Fibroblast of skin of abdomen (primary cell): ENCODE data around the gene MLST8.

Experiments
- DNase-seq: peaks from one replicate; pipeline ENCODE4 v3.0.0-alpha.2; 2013

MLST8 gene

GRCh38 chr16:2209258-2210008, 4.2 kb downstream of the MLST8 start:
- no peak for DNase-seq

DNA sequence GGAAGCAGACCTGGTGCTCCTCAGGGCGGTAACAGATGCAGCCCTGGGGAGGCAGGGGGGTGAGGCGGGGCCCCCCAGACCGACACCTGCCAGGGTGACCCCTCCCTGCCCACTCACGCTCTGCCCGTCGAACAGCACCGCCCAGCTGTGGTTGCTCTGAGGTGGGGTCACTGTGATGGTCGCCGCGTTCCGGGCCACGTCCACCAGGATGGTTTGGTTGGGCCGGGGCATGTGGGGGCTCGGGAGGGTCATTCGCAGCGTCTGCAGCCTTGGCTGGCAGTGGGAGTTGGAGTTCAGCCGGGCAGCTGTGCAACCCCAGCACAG, 4.7 kb downstream of the MLST8 start:
- no peak for DNase-seq

DNA sequence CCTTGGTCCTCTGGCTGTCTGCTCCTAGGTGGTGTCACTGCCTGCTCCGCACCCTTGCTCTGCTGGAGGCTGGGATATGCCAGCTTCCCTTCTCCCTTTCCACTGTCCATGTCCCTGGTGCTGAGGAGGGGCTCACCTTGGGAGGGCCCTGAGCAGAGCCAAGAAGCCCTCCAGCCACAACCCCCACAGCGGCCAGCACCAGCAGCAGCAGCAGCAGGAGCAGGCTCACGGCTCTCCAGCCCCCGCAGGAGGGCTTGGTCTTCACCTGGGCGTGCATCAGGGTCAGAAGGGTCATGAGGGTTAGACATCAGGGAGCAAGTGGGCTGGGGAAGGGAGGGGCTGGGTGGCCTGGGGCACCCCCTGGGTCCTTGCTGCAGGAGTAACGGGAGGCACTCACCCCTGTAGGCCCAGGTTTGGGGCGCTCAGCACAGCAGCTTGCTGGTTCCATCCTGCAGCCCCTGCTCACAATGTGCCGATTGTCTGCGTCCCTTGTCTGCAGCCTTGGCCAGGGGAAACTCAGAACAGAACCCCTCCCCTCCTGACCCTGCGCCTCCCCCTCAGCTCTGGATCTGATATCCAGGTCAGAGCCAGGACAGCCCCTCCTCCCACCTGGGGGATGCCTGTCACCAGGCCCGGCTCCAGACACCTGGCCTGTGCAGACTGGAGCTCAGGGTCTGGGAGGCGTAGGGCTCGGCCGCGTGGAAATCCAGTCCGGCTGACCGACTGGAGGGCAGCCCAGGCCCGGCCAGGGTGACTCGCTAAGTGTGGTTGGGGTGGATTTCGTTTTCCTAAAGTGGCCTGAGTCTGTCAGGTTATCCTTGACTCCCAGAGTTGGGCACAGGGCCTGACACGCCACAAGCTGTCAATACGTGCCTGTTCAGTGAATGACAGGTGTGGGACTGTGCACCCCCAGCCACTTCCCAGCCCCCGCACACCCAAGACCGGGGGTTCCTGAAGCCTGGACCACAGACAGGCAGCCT, 5.4 kb downstream of the MLST8 start, which contains the start of gene BRICD5:
Gene BRICD5, minus strand, starts transcription at position 478 of the 980 bp plus-strand sequence. Its CDS starts 30 bp downstream, at position 448.
- DNase-seq = no peak

DNA sequence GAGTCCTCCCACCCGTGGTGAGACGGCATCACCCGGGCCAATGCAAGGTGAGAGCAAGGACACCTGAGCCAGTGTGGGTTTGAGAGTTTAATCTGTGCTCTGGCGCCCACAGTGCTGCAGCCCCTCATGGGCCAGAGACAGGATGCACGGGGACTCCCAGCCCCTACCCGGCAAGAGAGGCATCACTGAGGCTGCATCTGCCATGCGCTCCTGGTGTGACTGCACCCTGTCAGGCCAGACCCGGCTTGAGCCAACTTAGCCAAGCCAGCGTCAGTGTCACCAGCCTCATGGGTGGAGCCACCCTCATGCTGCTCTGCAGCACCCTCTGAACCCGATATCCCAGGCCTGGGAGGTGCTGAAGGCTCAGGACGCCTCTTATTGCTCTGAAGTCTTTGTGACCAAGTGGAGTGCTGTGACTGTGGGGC, 6.7 kb downstream of the MLST8 start:
- no peak for DNase-seq

- DNase-seq = no peak
Observed at GRCh38 chr16:2212362-2213324, 7.4 kb downstream of the MLST8 start.

DNA sequence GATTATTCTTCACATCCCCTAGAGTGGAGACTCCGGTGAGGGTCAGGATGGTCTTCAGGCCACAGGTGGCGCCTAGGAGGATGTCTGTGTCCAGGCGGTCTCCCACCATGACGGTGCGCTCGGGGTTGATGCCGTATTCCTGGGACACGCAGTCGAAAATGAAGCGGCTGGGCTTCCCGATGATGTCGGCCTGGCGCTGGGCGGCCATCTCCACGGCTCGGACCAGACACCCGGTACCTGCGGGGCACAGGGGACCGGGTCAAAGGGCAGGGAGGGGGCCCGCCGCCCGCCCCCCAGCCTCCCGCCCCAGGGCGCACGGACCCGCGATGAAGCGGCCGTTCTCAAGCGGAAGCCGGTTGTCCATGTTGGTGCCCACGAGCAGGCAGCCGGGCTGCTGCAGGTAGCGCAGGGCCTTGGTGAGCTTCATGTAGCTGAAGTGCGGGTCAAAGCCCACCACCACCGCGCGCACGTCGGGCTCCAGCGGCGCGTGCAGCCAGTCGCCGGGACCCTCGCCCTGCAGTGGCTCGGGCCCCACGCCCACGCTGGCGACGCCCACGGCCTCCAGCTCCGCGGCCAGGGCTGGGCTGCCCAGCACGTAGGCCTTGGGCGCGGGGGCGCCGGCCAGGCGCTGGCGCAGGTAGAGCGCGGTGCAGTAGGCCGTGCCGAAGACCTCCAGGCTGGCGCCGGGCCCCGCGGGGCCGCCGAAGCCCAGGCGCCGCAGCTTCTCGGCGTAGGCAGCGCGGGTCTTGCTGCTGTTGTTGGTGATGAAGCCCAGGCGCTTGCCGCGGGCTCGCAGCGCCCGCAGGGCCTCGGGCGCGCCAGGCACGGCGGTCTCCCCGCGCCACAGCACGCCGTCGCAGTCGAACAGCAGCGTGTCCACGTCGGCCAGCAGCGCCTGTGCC, 8.8 kb downstream of the MLST8 start:
- no peak for DNase-seq

DNA sequence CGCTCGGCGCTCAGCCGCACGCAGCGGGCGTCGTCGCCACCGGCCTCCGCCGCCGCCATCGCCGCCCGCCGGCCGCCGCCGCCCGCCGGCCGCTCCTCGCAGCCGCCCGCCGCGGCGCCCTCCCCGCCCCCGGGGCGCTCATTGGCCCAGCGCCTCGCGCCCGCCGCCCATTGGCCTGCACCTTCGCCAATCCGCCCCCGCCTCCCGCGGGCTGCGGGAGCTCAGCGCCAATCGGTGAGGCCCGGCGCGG, 9.4 kb downstream of the MLST8 start, which contains the start of gene PGP:
Gene PGP, minus strand, starts transcription at position 122 of the 250 bp plus-strand sequence. Its CDS starts 63 bp downstream, at position 59.
- no peak for DNase-seq

DNA sequence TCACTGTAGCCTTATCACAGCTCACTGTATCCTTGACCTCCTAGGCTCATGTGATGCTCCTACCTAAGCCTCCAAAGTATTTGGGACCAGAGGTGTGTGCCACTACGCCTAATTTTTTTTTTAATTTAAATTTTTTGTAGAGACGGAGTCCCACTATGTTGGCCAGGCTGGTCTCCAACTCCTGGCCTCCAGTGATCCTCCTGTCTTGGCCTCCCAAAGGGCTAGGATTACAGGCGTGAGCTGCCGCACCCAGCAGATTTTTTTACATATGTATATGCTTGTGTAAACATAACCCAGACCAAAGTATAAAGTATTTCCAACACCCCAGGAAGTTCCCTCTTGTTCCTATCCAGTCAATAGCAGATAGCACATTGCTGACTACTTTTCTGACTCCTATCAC, 11.1 kb downstream of the MLST8 start:
- DNase-seq = no peak

DNA sequence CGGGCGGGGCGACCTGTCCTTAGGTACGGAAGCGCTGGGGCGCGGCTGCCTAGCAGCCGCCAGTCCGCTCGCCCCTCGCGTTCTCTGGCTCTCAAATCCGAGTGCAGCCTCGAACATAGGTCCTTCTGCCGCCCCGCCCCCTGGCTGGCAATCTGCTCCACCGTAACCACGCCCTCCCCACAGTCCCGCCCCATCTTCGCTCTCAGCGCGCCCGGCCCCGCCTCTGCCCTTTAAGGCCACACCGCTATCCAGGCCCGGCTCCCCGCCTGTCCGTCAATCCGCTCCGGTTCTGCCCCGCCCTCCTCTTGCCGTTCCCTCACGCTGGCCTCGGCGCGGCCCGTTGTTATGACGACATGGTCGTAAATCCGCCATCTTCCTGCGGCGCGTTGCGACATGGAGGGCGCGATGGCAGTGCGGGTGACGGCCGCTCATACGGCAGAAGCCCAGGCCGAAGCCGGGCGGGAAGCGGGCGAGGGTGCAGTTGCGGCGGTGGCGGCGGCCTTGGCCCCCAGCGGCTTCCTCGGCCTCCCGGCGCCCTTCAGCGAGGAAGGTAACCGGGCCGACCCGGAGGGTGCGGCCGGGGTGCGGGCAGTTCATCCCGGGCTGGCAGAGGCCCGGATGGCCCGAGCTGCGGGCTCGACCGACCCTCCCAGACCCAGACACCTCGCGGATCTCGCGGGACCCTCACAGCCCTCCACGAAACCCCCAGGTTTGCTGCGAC, 18.1 kb downstream of the MLST8 start, which contains the start of gene E4F1:
Gene E4F1, plus strand, starts transcription at position 371 of the 721 bp plus-strand sequence. Its CDS starts 23 bp downstream, at position 394.
- peak; percentile 100 for DNase-seq

DNA sequence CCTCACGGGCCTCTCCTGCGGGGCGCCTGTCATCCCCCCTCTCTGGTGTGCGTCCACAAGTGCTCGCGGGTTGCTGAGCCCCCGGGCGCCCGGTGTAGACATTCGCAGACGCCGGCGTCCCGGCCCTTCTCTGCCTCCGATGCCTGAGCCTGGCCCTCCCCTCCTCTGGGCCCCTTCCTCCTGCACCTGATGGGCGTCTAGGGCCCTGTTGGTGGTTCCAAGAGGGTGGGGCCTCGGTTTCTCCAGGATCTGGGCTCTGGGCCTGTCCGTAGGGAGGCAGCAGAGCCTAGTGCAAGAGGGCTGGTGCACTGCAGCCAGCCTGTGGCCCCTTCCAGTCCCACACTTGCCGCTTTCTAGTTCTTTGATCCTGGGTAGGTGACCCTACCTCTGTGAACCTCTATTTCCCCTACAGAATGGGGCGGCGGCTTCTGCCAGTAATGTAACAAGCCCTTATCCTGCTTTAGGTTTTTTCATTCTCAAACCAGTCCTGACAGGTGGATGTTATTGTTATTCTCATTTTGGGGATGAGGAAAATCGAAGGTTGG, 18.8 kb downstream of the MLST8 start:
- peak; percentile 28 for DNase-seq

DNA sequence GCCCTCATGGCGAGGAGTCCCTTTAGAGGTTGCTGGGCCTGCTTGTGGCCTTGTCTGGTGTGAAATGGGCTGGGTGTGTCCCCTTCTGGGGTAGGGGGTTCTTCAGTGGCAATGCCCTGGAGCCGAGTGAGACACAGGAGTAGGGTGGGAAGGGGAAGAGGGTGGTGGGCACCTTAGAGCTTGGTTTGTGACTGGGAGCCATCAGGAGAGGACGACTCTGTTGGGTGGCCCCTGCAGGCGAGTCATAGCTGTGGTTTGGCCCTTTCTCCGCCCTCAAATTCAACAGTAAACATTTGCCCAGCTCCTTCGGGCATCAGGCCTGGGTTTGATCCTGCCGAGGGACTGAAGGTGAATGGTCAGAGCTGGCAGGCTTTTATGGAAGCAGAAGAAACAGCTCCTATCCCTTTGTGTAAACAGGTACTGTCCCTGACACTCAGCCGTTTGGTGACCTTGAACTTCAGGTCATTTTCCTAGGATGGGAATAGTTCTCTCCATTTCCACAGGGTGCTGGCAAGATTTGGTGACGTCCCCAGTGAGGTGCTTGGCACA, 21.1 kb downstream of the MLST8 start:
- no peak for DNase-seq

DNA sequence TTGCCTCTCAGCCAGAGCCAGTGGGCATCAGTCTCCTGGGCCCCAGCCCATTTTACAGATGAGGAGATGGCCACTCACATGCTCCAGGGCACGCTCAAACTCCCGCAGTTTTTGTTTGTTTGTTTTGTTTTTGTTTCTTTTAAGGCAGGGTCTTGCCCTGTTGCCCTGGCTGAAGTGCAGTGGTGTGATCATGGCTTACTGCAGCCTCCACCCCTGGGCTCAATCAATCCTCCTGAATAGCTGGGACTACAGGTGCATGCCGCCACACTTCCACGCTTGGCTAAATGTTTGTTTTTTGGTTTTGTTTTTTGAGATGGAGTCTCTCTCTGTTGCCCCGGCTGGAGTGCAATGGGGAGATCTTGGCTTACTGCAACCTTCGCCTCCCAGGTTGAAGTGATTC, 21.7 kb downstream of the MLST8 start:
- no peak for DNase-seq

DNA sequence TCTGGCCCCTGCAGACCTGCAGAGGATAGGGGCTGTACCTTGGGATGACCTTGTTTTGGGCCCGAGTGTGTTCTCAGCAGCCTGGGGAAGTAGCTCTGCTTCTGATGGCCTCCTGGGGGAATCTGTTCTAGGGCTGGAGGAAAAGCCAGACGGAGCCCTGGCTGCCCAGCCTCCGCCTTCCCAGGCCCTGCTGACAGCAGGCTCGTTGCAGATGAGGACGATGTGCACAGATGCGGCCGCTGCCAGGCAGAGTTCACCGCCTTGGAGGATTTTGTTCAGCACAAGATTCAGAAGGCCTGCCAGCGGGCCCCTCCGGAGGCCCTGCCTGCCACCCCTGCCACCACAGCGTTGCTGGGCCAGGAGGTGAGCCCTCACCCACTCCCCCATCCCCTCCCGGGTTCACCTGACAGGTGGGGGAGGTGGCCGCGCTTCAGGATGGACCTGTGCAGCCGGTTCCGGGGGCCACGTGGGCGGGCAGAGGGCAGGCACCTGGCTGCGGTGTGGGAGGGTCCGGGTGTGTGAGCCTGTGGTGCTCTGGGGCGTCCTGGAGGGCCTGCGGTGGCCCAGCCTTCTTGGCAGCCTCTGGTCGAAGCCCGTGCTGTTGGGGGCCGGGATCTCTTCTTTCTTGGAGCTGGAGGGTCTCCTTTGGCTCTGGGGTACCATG, 23.0 kb downstream of the MLST8 start:
- DNase-seq = no peak

GRCh38 chr16:2229091-2229490, 23.8 kb downstream of the MLST8 start:
- DNase-seq = no peak

- no peak for DNase-seq
Observed at GRCh38 chr16:2229632-2230250, 24.5 kb downstream of the MLST8 start.

GRCh38 chr16:2230376-2230775, 25.1 kb downstream of the MLST8 start:
- DNase-seq = no peak

DNA sequence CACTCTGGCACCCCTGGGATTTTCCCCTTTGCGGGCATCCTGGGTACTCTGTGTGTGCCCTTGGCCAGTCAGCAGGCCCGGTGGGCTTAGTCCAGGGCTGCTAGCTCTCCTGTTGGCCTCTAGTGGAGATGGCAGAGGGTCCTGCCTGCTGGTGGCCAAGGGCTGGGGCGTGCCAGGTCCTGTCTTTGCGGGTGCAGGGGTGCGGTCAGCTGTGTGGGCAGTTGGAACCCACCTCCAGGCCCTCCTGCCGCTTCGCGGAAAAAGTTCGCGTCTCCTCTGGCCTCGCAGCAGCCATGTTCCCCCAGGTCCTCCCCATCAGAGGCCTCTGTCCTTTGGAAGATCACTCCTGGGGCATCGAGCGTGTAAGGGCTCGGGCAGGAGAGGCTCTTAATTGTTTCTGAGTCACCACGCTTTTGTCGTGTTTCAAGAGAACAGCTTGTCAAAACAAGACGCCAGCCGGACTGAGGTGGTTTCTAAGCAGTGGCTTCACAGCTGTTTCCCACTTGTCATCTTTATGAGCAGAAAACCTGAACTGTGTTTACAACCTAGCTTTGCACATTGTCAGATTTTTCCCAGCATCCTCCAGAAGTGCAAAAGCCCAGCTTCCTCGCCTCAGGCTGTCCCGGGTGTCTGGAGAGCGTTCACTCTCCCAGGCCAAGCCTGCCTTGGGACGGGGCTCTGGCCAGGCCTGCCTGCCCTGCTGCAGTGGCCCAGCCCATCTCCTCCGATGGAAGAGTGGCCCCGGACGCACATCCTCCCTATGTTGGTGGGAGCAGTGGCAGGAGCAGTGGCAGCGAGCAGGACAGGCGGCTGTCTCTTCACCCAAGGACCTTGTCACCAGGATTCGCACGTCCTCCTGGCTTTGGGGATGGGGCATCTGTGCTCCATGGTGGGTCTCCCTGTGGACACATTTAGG, 26.0 kb downstream of the MLST8 start:
- no peak for DNase-seq
